Endothelial cell of umbilical vein (primary cell): Measurements from ENCODE around the gene PHF2. TPM values are rescaled to one million over a fixed set of nuclear protein-coding genes. Genes with fewer than 3 reads are reported as not detected.

Experiments used
- BruUV-seq: library from RNA; stranded (reverse); fragments of 400-500 nt; replicated peaks from 2 replicates; lab custom pipeline; 2021; lab: Mats Ljungman, UMichigan
- CTCF ChIA-PET: fragments of 300-600, 350-600 bp; sonication (Branson Sonifier 250); formaldehyde crosslinking; loops from one replicate; lab custom pipeline; 2021; ENCODE audit warnings: antibody characterized with exemption, inconsistent platforms; lab: Charles Lee
- POLR2A ChIA-PET: fragments of 300-600, 350-600 bp; sonication (Branson Sonifier 250); formaldehyde crosslinking; loops from one replicate; lab custom pipeline; 2021; ENCODE audit warnings: antibody characterized with exemption, inconsistent platforms; lab: Charles Lee
- DNase-seq: peaks from one replicate; pipeline ENCODE4 v3.0.0-alpha.2; 2011; ENCODE audit warnings: low read depth, low spot score
- FAIRE-seq: peaks from 2 replicates; lab custom pipeline; 2011; peaks lifted over from hg19 to GRCh38; lab: Jason Lieb, UNC
- H2AFZ ChIP-seq: 2 replicates; pipeline ENCODE4 v1.6.0; 2012; ENCODE audit warnings: low read depth, low read length, control low read depth, inconsistent platforms
- H3K27ac ChIP-seq: 2 replicates; pipeline ENCODE4 v1.5.1; 2011; ENCODE audit warnings: low read depth, mild to moderate bottlenecking, control low read depth, low read length, moderate library complexity; ENCODE audit not compliant: insufficient read depth
- H3K27me3 ChIP-seq, 2 experiments: 2 replicates each; pipeline versions ENCODE4 v1.6.0 to v1.6.1; 2011; ENCODE audit warnings: low read length in 2 of 2, mixed read lengths in 1 of 2; ENCODE audit not compliant: control insufficient read depth in 2 of 2, insufficient read depth in 2 of 2
- H3K36me3 ChIP-seq, 2 experiments: 2 replicates in 1 of 2; 3 replicates in 1 of 2; pipeline ENCODE4 v1.5.1; 2011; ENCODE audit warnings: low read length in 2 of 2, mild to moderate bottlenecking in 1 of 2, moderate library complexity in 1 of 2; ENCODE audit not compliant: control insufficient read depth in 2 of 2, insufficient read depth in 2 of 2; ENCODE audit errors: extremely low read depth in 1 of 2
- H3K4me1 ChIP-seq: 3 replicates; pipeline ENCODE4 v1.5.1; 2011; ENCODE audit warnings: mild to moderate bottlenecking, low read length; ENCODE audit not compliant: control insufficient read depth, insufficient read depth; ENCODE audit errors: extremely low read depth
- H3K4me2 ChIP-seq: 2 replicates; pipeline ENCODE4 v1.6.1; 2011; ENCODE audit warnings: low read length, control low read depth, mixed read lengths; ENCODE audit not compliant: insufficient read depth
- H3K4me3 ChIP-seq, 3 experiments: fragments of 200-600 bp in 1 of 3; sonication (generic), shearing (Covaris generic) in 1 of 3; replicated peaks in 1 of 3; 2 replicates each; pipeline ENCODE4 v1.5.1; 2011 to 2016; ENCODE audit warnings: control low read depth in 3 of 3, low read length in 3 of 3, mild to moderate bottlenecking in 2 of 3, inconsistent platforms in 1 of 3, low read depth in 1 of 3, moderate library complexity in 1 of 3; ENCODE audit not compliant: insufficient read depth in 1 of 3
- H3K79me2 ChIP-seq: 2 replicates; pipeline ENCODE4 v1.6.0; 2012; ENCODE audit warnings: low read length, inconsistent platforms; ENCODE audit not compliant: control insufficient read depth, insufficient read depth
- H3K9ac ChIP-seq: replicated peaks from 2 replicates; pipeline ENCODE3; 2011; ENCODE audit warnings: low read length, control low read depth; ENCODE audit not compliant: insufficient read depth; ENCODE audit errors: extremely low read depth
- H3K9me1 ChIP-seq: replicated peaks from 3 replicates; pipeline ENCODE4 v1.6.0; 2011; ENCODE audit warnings: mild to moderate bottlenecking, low read length; ENCODE audit not compliant: control insufficient read depth, insufficient read depth; ENCODE audit errors: extremely low read depth
- H3K9me3 ChIP-seq: replicated peaks from 2 replicates; pipeline ENCODE4 v1.5.1; 2012; ENCODE audit warnings: low read length, inconsistent platforms; ENCODE audit not compliant: control insufficient read depth, insufficient read depth
- H4K20me1 ChIP-seq: replicated peaks from 2 replicates; pipeline ENCODE3; 2011; ENCODE audit warnings: mild to moderate bottlenecking, low read length; ENCODE audit not compliant: control insufficient read depth, insufficient read depth; ENCODE audit errors: extremely low read depth
- CTCF ChIP-seq, 2 donors: IDR thresholded peaks; 1 replicate in 1 of 2; 2 replicates in 1 of 2; pipeline ENCODE4 v1.5.1; 2011; ENCODE audit warnings: low read length in 2 of 2, mild to moderate bottlenecking in 2 of 2, moderate library complexity in 2 of 2, control low read depth in 1 of 2, inconsistent platforms in 1 of 2, low read depth in 1 of 2; ENCODE audit not compliant: insufficient read depth in 1 of 2; ENCODE audit errors: extremely low read depth in 1 of 2
- MYC ChIP-seq: IDR thresholded peaks from one replicate; pipeline ENCODE4 v1.6.1; 2011; ENCODE audit warnings: mild to moderate bottlenecking, low read depth, low read length
- POLR2AphosphoS5 ChIP-seq: IDR thresholded peaks from 2 replicates; pipeline ENCODE4 v1.6.1; 2012; ENCODE audit warnings: low read depth, mild to moderate bottlenecking, control low read depth, low read length, moderate library complexity; ENCODE audit not compliant: insufficient read depth
- dilution Hi-C: fragments of 300-500 bp; cut with MboI; formaldehyde crosslinking; loops from one replicate; pipeline ENCODE4 v1.15.0; 2019; ENCODE audit warnings: low sequenced_read_pairs; ENCODE audit not compliant: extremely low pct_ligation_motif_present
- intact Hi-C: fragments of 100-400 bp; cut with micrococcal nuclease; formaldehyde crosslinking; loops from one replicate; pipeline ENCODE4 v1.10.0; 2022
- polyA plus RNA-seq, 4 experiments: library from polyadenylated mRNA; depleted of rRNA in 3 of 4; stranded (reverse) in 3 of 4; unstranded in 1 of 4; fragments of >200 nt; gene quantifications; 2 replicates each; pipeline versions ENCODE4 v1.2.1 to v1.2.3, GENCODE V29; 2011 to 2012; ENCODE audit warnings: missing spikeins in 1 of 4
- total RNA-seq: library from RNA; stranded (reverse); gene quantifications from 2 replicates; pipeline ENCODE4 v1.2.3, GENCODE V29; 2021

The PHF2 gene
- total and polyA plus RNA-seq, 2 donors (not counting 3 experiments of a cell fraction or from before 2014, with no cell fraction given), result 9.8 to 22.5 TPM

GRCh38 chr9:93682155-93682968, 106.0 kb downstream of the PHF2 start:
- H3K79me2 ChIP-seq, result no peaks in the 10 kb centered on the region
- TF ChIP-seq MYC (no peak), CTCF (IDR thresholded peaks at IDR 0.05; ENCODE audit: extremely low read depth in 1 of 2, insufficient read depth in 1 of 2, low read depth in 1 of 2, low read length in 2 of 2) (peak; percentile 74 to 82), POLR2AphosphoS5 (no peak)
- no peak overlapping the region for H3K9ac ChIP-seq
- peaks cover 14% of the 10 kb centered on the region for H3K4me1 ChIP-seq
- peaks cover 0 to 2% of the 10 kb centered on the region in 2 experiments for H3K36me3 ChIP-seq
- no peak overlapping the region for H3K4me3 ChIP-seq
- CTCF ChIA-PET, result interaction anchor here (0.6 to 8.8 kb wide), 12 partner anchors 9 to 531 kb away, joined by 3 to 154 read pairs (median 6); no protein-coding TSS in a partner anchor
- no peaks in the 10 kb centered on the region for H3K27me3 ChIP-seq
- FAIRE-seq, result peak; percentile 86
- no peak overlapping the region for H3K4me2 ChIP-seq
- intact Hi-C loops, result loop anchor here (1.0 to 10.0 kb wide), 4 partner anchors 145 to 382 kb away; no protein-coding TSS in a partner anchor
- no peaks in the 10 kb centered on the region for H3K9me3 ChIP-seq
- H4K20me1 ChIP-seq, result no peaks in the 10 kb centered on the region
- dilution Hi-C loops, result no loop called here
- no TSS peak for BruUV-seq
- peak; percentile 55 for DNase-seq
- no peak overlapping the region for H3K27ac ChIP-seq
- POLR2A ChIA-PET, result no interaction called here
- no peaks in the 10 kb centered on the region for H3K9me1 ChIP-seq
- no peak overlapping the region for H2AFZ ChIP-seq
